ENCODE measurements around the gene KIR3DL3. TPM values are rescaled to one million over a fixed set of nuclear protein-coding genes. Genes with fewer than 3 reads are reported as not detected.

KIR3DL3 gene
- total RNA-seq, 1 experiment from 2014 or later: not detected

GRCh38 chr19:54692298-54692615, 32.0 kb upstream of the KIR3DL3 start:
- BruUV-seq (replicated peaks): no TSS peak
- POLR2A ChIA-PET (ENCODE audit: low non-redundant PET): no interaction called here
- no peak overlapping the region for H3K27ac ChIP-seq (ENCODE audit: low read depth, low read length, poor library complexity, severe bottlenecking)
- H3K9me3 ChIP-seq (ENCODE audit: low read depth, low read length, poor library complexity, severe bottlenecking): no peaks in the 10 kb centered on the region
- TF ChIP-seq EZH2 (IDR thresholded peaks at IDR 0.05; ENCODE audit: borderline replicate concordance, low read depth, low read length, poor library complexity, severe bottlenecking) (no peak), CTCF (conservative IDR thresholded peaks at IDR 0.05; ENCODE audit: low read depth, low read length) (no peak)
- intact Hi-C loops (cut with micrococcal nuclease; ENCODE audit: unreplicated experiment): no loop called here
- H3K4me1 ChIP-seq (ENCODE audit: insufficient read depth, low read length, poor library complexity, severe bottlenecking): no peaks in the 10 kb centered on the region
- DNase-seq (ENCODE audit: low spot score): no peak
- no peak overlapping the region for H3K4me3 ChIP-seq (ENCODE audit: low read depth, low read length, poor library complexity, severe bottlenecking)
- H3K27me3 ChIP-seq (replicated peaks; ENCODE audit: insufficient read depth, low read depth, low read length, poor library complexity): peaks cover 39% of the 10 kb centered on the region
- CTCF ChIA-PET: no interaction called here
- H3K36me3 ChIP-seq (ENCODE audit: insufficient read depth, low read length, poor library complexity, severe bottlenecking): no peaks in the 10 kb centered on the region

GRCh38 chr19:54694648-54695047, 29.6 kb upstream of the KIR3DL3 start:
- CTCF ChIA-PET: no interaction called here
- Histone ChIP-seq H3K27ac (ENCODE audit: low read depth, low read length, poor library complexity, severe bottlenecking) (no peak overlapping the region), H3K27me3 (replicated peaks; ENCODE audit: insufficient read depth, low read depth, low read length, poor library complexity) (peaks cover 29% of the 10 kb centered on the region), H3K36me3 (ENCODE audit: insufficient read depth, low read length, poor library complexity, severe bottlenecking) (no peaks in the 10 kb centered on the region), H3K4me3 (ENCODE audit: low read depth, low read length, poor library complexity, severe bottlenecking) (no peak overlapping the region), H3K9me3 (ENCODE audit: low read depth, low read length, poor library complexity, severe bottlenecking) (no peaks in the 10 kb centered on the region), H3K4me1 (ENCODE audit: insufficient read depth, low read length, poor library complexity, severe bottlenecking) (no peaks in the 10 kb centered on the region)
- POLR2A ChIA-PET (ENCODE audit: low non-redundant PET): no interaction called here
- TF ChIP-seq CTCF (conservative IDR thresholded peaks at IDR 0.05; ENCODE audit: low read depth, low read length): no peak
- TF ChIP-seq EZH2 (IDR thresholded peaks at IDR 0.05; ENCODE audit: borderline replicate concordance, low read depth, low read length, poor library complexity, severe bottlenecking): no peak
- intact Hi-C loops (cut with micrococcal nuclease; ENCODE audit: unreplicated experiment): no loop called here
- DNase-seq (ENCODE audit: low spot score): no peak
- BruUV-seq (replicated peaks): no TSS peak

DNA sequence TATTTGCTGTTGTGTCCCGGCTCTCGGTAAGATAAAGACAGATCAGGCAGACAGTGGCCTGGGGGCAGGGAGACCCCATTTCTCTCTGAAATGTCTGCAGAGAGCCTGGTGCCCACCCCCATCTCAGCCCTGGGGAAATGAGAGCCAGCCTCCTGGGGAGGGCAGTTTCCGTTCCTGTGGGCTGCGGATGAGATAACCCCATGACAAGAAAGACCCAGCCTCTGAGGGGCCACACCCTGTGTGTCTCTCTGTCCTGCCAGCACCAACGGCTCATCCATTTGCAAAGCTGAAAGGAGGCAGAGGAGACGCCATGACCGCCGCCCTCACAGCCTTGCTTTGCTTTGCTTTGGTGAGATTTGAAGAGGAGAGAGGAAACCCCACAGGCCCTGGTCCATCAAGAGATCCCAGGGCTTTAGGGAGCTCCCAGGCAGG, 28.1 kb upstream of the KIR3DL3 start:
- POLR2A ChIA-PET (ENCODE audit: low non-redundant PET): no interaction called here
- no peaks in the 10 kb centered on the region for H3K9me3 ChIP-seq (ENCODE audit: low read depth, low read length, poor library complexity, severe bottlenecking)

More for the DNA sequence above, 28.1 kb upstream of the KIR3DL3 start:
- DNase-seq (ENCODE audit: low spot score): no peak
- intact Hi-C loops (cut with micrococcal nuclease; ENCODE audit: unreplicated experiment): no loop called here
- no peaks in the 10 kb centered on the region for H3K4me1 ChIP-seq (ENCODE audit: insufficient read depth, low read length, poor library complexity, severe bottlenecking)
- CTCF ChIA-PET: no interaction called here
- BruUV-seq (replicated peaks): no TSS peak
- H3K27ac ChIP-seq (ENCODE audit: low read depth, low read length, poor library complexity, severe bottlenecking): no peak overlapping the region
- TF ChIP-seq EZH2 (IDR thresholded peaks at IDR 0.05; ENCODE audit: borderline replicate concordance, low read depth, low read length, poor library complexity, severe bottlenecking) (no peak), CTCF (conservative IDR thresholded peaks at IDR 0.05; ENCODE audit: low read depth, low read length) (no peak)
- H3K27me3 ChIP-seq (replicated peaks; ENCODE audit: insufficient read depth, low read depth, low read length, poor library complexity): peaks cover 33% of the 10 kb centered on the region
- H3K36me3 ChIP-seq (ENCODE audit: insufficient read depth, low read length, poor library complexity, severe bottlenecking): no peaks in the 10 kb centered on the region
- no peak overlapping the region for H3K4me3 ChIP-seq (ENCODE audit: low read depth, low read length, poor library complexity, severe bottlenecking)

Measured in A673 (cell line).